Inflammatory macrophage (primary cell): ENCODE data around the gene MKLN1.
"Not testable (repeated sequence)": the region's sequence is repeated elsewhere in the genome, so short reads cannot be mapped to it uniquely, and the experiment has no call there.

Experiments
- DNase-seq, 2 donors: peaks; one replicate each; pipeline ENCODE4 v3.0.0-alpha.2; 2020 to 2022

Gene MKLN1

GRCh38 chr7:131312838-131313237, 14.8 kb upstream of the MKLN1 start:
- no peak for DNase-seq

- no peak for DNase-seq
Observed at GRCh38 chr7:131320603-131321002, 7.1 kb upstream of the MKLN1 start.

- DNase-seq = peak; percentile 45 to 56
Observed at GRCh38 chr7:131321656-131322055, 6.0 kb upstream of the MKLN1 start.

GRCh38 chr7:131322061-131322460, 5.6 kb upstream of the MKLN1 start:
- no peak for DNase-seq

- no peak for DNase-seq
Observed at GRCh38 chr7:131322861-131323260, 4.8 kb upstream of the MKLN1 start.

GRCh38 chr7:131325179-131325840, 2.4 kb upstream of the MKLN1 start:
- DNase-seq = peak in 1 of 2 donors; percentile 35

- no peak for DNase-seq
Observed at GRCh38 chr7:131326576-131326975, 1.1 kb upstream of the MKLN1 start.

- DNase-seq = peak; percentile 53 to 63
Observed at GRCh38 chr7:131327049-131327625, 539 bp upstream of the MKLN1 start.

- peak in 1 of 2 donors; percentile 18 for DNase-seq
Observed at GRCh38 chr7:131328377-131329175, 900 bp downstream of the MKLN1 start.

GRCh38 chr7:131329176-131329570, 1.5 kb downstream of the MKLN1 start:
- no peak for DNase-seq

GRCh38 chr7:131330299-131330698, 2.6 kb downstream of the MKLN1 start:
- DNase-seq = no peak

GRCh38 chr7:131331806-131332205, 4.1 kb downstream of the MKLN1 start:
- no peak for DNase-seq

GRCh38 chr7:131332729-131333128, 5.1 kb downstream of the MKLN1 start:
- not testable (repeated sequence) for DNase-seq

- no peak for DNase-seq
Observed at GRCh38 chr7:131335639-131336381, 8.1 kb downstream of the MKLN1 start.

GRCh38 chr7:131336956-131337355, 9.3 kb downstream of the MKLN1 start:
- no peak for DNase-seq

- DNase-seq = no peak
Observed at GRCh38 chr7:131338173-131338572, 10.5 kb downstream of the MKLN1 start.

GRCh38 chr7:131338691-131339390, 11.2 kb downstream of the MKLN1 start:
- DNase-seq = no peak

- no peak for DNase-seq
Observed at GRCh38 chr7:131341690-131342089, 14.0 kb downstream of the MKLN1 start.

- DNase-seq = peak; percentile 58 to 75
Observed at GRCh38 chr7:131342864-131343442, 15.3 kb downstream of the MKLN1 start.

GRCh38 chr7:131346885-131347592, 19.4 kb downstream of the MKLN1 start:
- no peak for DNase-seq

- no peak for DNase-seq
Observed at GRCh38 chr7:131352032-131352431, 24.4 kb downstream of the MKLN1 start.
